ENCODE data around the gene TANC1. TPM values are rescaled to one million over a fixed set of nuclear protein-coding genes. Genes with fewer than 3 reads are reported as not detected.

TANC1 gene
- total RNA-seq, 1 experiment from 2014 or later = 2.5 TPM

DNA sequence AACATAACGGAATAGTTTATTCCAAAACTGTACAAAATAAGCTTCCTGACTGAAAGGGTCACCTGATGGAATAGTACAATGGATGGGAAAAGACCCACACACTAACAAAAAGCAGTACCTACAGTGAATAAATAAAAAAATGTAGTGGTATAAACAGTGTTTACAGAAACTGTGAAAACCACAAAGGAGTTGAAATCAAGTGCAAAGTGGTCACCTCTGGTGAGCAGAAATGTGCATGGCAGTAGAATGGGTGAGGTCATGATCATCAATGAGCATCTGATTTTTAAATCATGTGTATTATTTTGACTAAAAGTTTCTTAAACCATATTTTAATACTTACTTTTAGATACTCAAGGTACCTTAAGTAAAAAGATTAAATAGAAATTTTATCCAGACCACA lies 306.7 kb downstream of the TANC1 start:
- H4K91ac ChIP-seq (ENCODE audit: insufficient read length, low read depth, low read length) = no peak overlapping the region
- no CpG with 5 or more reads among the region's 1 CpG for WGBS (ENCODE audit: extremely low coverage, insufficient read length, low lambda C conversion rate)
- H4K8ac ChIP-seq (replicated peaks; ENCODE audit: insufficient read length, low read depth, low read length) = no peak overlapping the region
- H3K9me3 ChIP-seq (ENCODE audit: control insufficient read depth, low read depth, low read length) = no peaks in the 10 kb centered on the region
- H2BK5ac ChIP-seq (ENCODE audit: insufficient read length, low read length) = no peak overlapping the region
- peaks cover 5% of the 10 kb centered on the region in 2 experiments; a peak in 3 of 4 replicates for H3K4me1 Mint-ChIP-seq
- no peak overlapping the region for H2AFZ ChIP-seq (ENCODE audit: low read length)
- no peaks in the 10 kb centered on the region for H3K9me3 Mint-ChIP-seq
- H3T11ph ChIP-seq (ENCODE audit: low read length) = no peak overlapping the region
- no peaks in the 10 kb centered on the region for H3K27me3 Mint-ChIP-seq (ENCODE audit: low read depth)
- no peak overlapping the region for H2BK15ac ChIP-seq (ENCODE audit: low read depth, low read length)
- H3K27ac ChIP-seq (ENCODE audit: insufficient read length, low read depth, low read length) = no peak overlapping the region
- peaks cover 3 to 9% (median 4%) of the 10 kb centered on the region in 3 experiments; a peak in 4 of 7 replicates for H3K36me3 Mint-ChIP-seq (ENCODE audit: insufficient read depth in 1 of 3, low read depth in 3 of 3)
- no peak overlapping the region for H3K27ac Mint-ChIP-seq
- no peak overlapping the region for H2AK5ac ChIP-seq (ENCODE audit: insufficient read length, low read length)
- no peaks in the 10 kb centered on the region for H4K20me1 ChIP-seq (ENCODE audit: control insufficient read depth, insufficient read depth, insufficient read length)
- DNase-seq = no peak
- H3K23me2 ChIP-seq (ENCODE audit: insufficient read length, low read depth, low read length, poor library complexity, severe bottlenecking) = no peaks in the 10 kb centered on the region
- no peak overlapping the region for H2BK20ac ChIP-seq (ENCODE audit: low read depth, low read length, poor library complexity, severe bottlenecking)
- no peaks in the 10 kb centered on the region for H3K27me3 ChIP-seq (ENCODE audit: insufficient read depth, low read length)
- H3K9ac ChIP-seq (ENCODE audit: extremely low read depth, insufficient read length, low read length) = no peak overlapping the region
- no peaks in the 10 kb centered on the region for H3K4me1 ChIP-seq (ENCODE audit: insufficient read depth, low read length)
- H2BK12ac ChIP-seq (ENCODE audit: insufficient read length, low read depth, low read length) = no peak overlapping the region
- H3K56ac ChIP-seq (ENCODE audit: insufficient read length, low read depth, low read length) = no peak overlapping the region
- no peak overlapping the region for H3K23ac ChIP-seq (ENCODE audit: insufficient read length, low read depth, low read length)
- no peak overlapping the region for H3K4me2 ChIP-seq (ENCODE audit: insufficient read depth, insufficient read length, low read length)
- H3K14ac ChIP-seq (ENCODE audit: insufficient read depth, low read length) = no peak overlapping the region
- no peaks in the 10 kb centered on the region for H3K79me1 ChIP-seq (ENCODE audit: insufficient read depth, low read depth, low read length, poor library complexity, severe bottlenecking)
- H3K4me3 Mint-ChIP-seq = no peak overlapping the region
- H3K79me2 ChIP-seq (ENCODE audit: insufficient read depth, low read length) = no peaks in the 10 kb centered on the region
- H3K18ac ChIP-seq (ENCODE audit: insufficient read length, low read depth, low read length) = no peak overlapping the region
- no peak overlapping the region for H3K4ac ChIP-seq (ENCODE audit: low read depth, low read length)
- TF ChIP-seq, protein P1, sequence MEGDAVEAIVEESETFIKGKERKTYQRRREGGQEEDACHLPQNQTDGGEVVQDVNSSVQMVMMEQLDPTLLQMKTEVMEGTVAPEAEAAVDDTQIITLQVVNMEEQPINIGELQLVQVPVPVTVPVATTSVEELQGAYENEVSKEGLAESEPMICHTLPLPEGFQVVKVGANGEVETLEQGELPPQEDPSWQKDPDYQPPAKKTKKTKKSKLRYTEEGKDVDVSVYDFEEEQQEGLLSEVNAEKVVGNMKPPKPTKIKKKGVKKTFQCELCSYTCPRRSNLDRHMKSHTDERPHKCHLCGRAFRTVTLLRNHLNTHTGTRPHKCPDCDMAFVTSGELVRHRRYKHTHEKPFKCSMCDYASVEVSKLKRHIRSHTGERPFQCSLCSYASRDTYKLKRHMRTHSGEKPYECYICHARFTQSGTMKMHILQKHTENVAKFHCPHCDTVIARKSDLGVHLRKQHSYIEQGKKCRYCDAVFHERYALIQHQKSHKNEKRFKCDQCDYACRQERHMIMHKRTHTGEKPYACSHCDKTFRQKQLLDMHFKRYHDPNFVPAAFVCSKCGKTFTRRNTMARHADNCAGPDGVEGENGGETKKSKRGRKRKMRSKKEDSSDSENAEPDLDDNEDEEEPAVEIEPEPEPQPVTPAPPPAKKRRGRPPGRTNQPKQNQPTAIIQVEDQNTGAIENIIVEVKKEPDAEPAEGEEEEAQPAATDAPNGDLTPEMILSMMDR (conservative IDR thresholded peaks at IDR 0.05) = no peak
- no peak overlapping the region for H4K5ac ChIP-seq (ENCODE audit: insufficient read length, low read depth, low read length)
- no peak overlapping the region for H2BK120ac ChIP-seq (ENCODE audit: low read depth, low read length, poor library complexity, severe bottlenecking)
